ENCODE measurements around the gene YES1. TPM values are rescaled to one million over a fixed set of nuclear protein-coding genes. Genes with fewer than 3 reads are reported as not detected.

Gene YES1
- total and polyA plus RNA-seq, 2 of the 8 experiments (the other 6 are each of a cell fraction or from before 2014, with no cell fraction given): 14.8 to 94.3 TPM

DNA sequence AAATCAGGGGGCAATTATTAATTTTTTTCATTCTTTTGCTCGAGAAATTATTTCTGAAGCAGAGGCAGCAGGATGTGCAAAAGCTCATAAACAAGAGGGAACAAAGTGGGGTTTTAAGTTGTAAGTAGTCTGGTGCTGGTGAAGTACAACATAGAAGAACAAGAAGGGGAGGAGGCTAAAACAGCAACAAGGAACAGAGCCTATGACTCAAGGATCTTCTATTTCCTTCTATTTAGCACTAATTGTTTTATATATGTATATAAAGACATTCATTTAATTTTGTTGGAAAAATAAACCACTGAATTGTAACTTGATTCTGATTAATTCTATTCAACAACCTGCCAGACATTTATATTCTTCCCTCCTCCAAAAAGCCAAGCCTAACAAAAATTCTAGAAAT lies 35.0 kb downstream of the YES1 start:
- H4K20me1 ChIP-seq (replicated peaks in 1 of 2; ENCODE audit: control insufficient read depth in 1 of 2, insufficient read depth in 2 of 2, low read length in 2 of 2): peaks cover 4 to 7% of the 10 kb centered on the region in 2 experiments
- H3K27me3 ChIP-seq (replicated peaks in 1 of 4; ENCODE audit: control insufficient read depth in 3 of 4, extremely low read depth in 1 of 4, insufficient read depth in 3 of 4, low read length in 3 of 4): no peaks in the 10 kb centered on the region
- no peak overlapping the region for H3K56ac ChIP-seq (replicated peaks; ENCODE audit: insufficient read length, low read depth, low read length)
- DNase-seq (ENCODE audit: low read depth in 1 of 2, low spot score in 2 of 2) (no peak), FAIRE-seq (no peak)
- ChIA-PET POLR2A (ENCODE audit: partially characterized antibody) (no interaction called here), CTCF (ENCODE audit: partially characterized antibody) (interaction anchor here (0.9 kb wide), 1 partner anchor 53 kb away, joined by 4 read pairs; no protein-coding TSS in a partner anchor)
- H2BK120ac ChIP-seq (replicated peaks; ENCODE audit: low read depth, low read length): no peak overlapping the region
- no peak overlapping the region for H2AFZ ChIP-seq (ENCODE audit: low read length)
- H3K4me1 ChIP-seq (replicated peaks in 1 of 4; ENCODE audit: control insufficient read depth in 3 of 4, insufficient read depth in 4 of 4, low read length in 3 of 4): peaks cover 0 to 2% (median 0%) of the 10 kb centered on the region in 4 experiments; a peak in 1 of 7 replicates
- no peaks in the 10 kb centered on the region for H3K9me3 ChIP-seq (ENCODE audit: insufficient read depth in 2 of 2, low read depth in 1 of 2, low read length in 1 of 2)
- H2BK12ac ChIP-seq (ENCODE audit: low read depth, low read length): no peak overlapping the region
- no peaks in the 10 kb centered on the region for H3K23me2 ChIP-seq (ENCODE audit: low read depth, low read length)
- H3K79me2 ChIP-seq (ENCODE audit: control insufficient read depth in 1 of 2, insufficient read depth in 2 of 2, low read length in 2 of 2): peaks cover 2 to 74% of the 10 kb centered on the region in 2 experiments; a peak in 3 of 4 replicates
- no peak overlapping the region for H4K91ac ChIP-seq (replicated peaks; ENCODE audit: insufficient read length, low read length)
- no peak overlapping the region for H3K14ac ChIP-seq (ENCODE audit: insufficient read length)
- H4K8ac ChIP-seq (ENCODE audit: extremely low read depth, insufficient read depth, low read length): no peak overlapping the region
- no peak overlapping the region for H2BK5ac ChIP-seq (ENCODE audit: low read depth, low read length)
- H3K4ac ChIP-seq (replicated peaks; ENCODE audit: insufficient read length, low read depth, low read length): no peak overlapping the region
- no peak overlapping the region for H3K27ac ChIP-seq (ENCODE audit: low read depth, low read length)
- no peak overlapping the region for H3K9ac ChIP-seq (replicated peaks in 1 of 4; ENCODE audit: extremely low read depth in 1 of 4, low read depth in 3 of 4, low read length in 3 of 4)
- H2BK15ac ChIP-seq (ENCODE audit: low read length): no peak overlapping the region
- no peak overlapping the region for H3K18ac ChIP-seq (ENCODE audit: extremely low read depth, low read length)
- no peak overlapping the region for H3K4me2 ChIP-seq (ENCODE audit: insufficient read depth in 1 of 2, low read depth in 2 of 2, low read length in 2 of 2)
- H3K4me3 ChIP-seq (ENCODE audit: extremely low read depth in 1 of 4, insufficient read depth in 2 of 4, low read depth in 3 of 4, low read length in 4 of 4): no peak overlapping the region
- no peak overlapping the region for H2BK20ac ChIP-seq (ENCODE audit: low read length)
- H3K36me3 ChIP-seq (ENCODE audit: control insufficient read depth in 2 of 4, insufficient read depth in 4 of 4, low read length in 3 of 4): no peaks in the 10 kb centered on the region
- WGBS, 2 experiments (ENCODE audit: extremely low coverage in 1 of 2, insufficient coverage in 1 of 2, insufficient read length in 1 of 2, insufficient replicate concordance in 2 of 2, low coverage in 1 of 2, low lambda C conversion rate in 2 of 2, missing lambda C conversion rate in 1 of 2): 79% methylated on average over 1 of the region's 1 CpG; no CpG with 5 or more reads in 1 of the 2 experiments
- H2AK5ac ChIP-seq (ENCODE audit: low read depth, low read length): no peak overlapping the region
- H3K23ac ChIP-seq (ENCODE audit: insufficient read length): no peak overlapping the region
- H3K79me1 ChIP-seq (ENCODE audit: low read depth, low read length): peaks cover 10% of the 10 kb centered on the region
- no peak overlapping the region for H4K5ac ChIP-seq (ENCODE audit: insufficient read length, low read depth, low read length)
- no peak for TF ChIP-seq NRF1 (IDR thresholded peaks at IDR 0.05; ENCODE audit: low read depth, low read length)
- no peak for TF ChIP-seq CBX8 (IDR thresholded peaks at IDR 0.05; ENCODE audit: borderline replicate concordance, low read depth, low read length)
- no peak for TF ChIP-seq MAX (IDR thresholded peaks at IDR 0.05)
- TF ChIP-seq CHD1 (IDR thresholded peaks at IDR 0.05; ENCODE audit: low read depth, low read length): no peak
- TF ChIP-seq ASH2L (IDR thresholded peaks at IDR 0.05; ENCODE audit: low read length): no peak
- TF ChIP-seq RAD21 (IDR thresholded peaks at IDR 0.05 in 1 of 2, conservative IDR thresholded peaks at IDR 0.05 in 1 of 2; ENCODE audit: low read depth in 2 of 2, low read length in 2 of 2): no peak
- no peak for TF ChIP-seq KDM1A (IDR thresholded peaks at IDR 0.05; ENCODE audit: borderline replicate concordance, low read length)
- TF ChIP-seq TCF12 (IDR thresholded peaks at IDR 0.05; ENCODE audit: low read depth, low read length): no peak
